Activated CD4-positive, alpha-beta T cell treated with anti-CD3 and anti-CD28 coated beads, Interleukin-2, amount 10 ng/mL, durations not matched to agents 24 days and 14 days (primary cell): ENCODE data around the gene ATXN2. TPM values are rescaled to one million over a fixed set of nuclear protein-coding genes. Genes with fewer than 3 reads are reported as not detected.

Source experiments
- total RNA-seq: library from RNA; stranded (reverse); gene quantifications from 2 replicates; pipeline ENCODE4 v1.2.3, GENCODE V29; 2022

The ATXN2 gene
- total RNA-seq, 1 donor from 2014 or later, result 53.0 TPM

Other genes with a start within 250 kb of the ATXN2 start
- 2.3 and 3.0 TPM in 2 replicates for gene PHETA1, start 230.2 kb downstream of the ATXN2 start, total RNA-seq
- 43.4 and 44.1 TPM in 2 replicates for gene SH2B3, start 193.4 kb downstream of the ATXN2 start, total RNA-seq
- 20.3 TPM in 2 replicates for gene BRAP, start 86.6 kb upstream of the ATXN2 start, total RNA-seq
- 28.2 and 28.6 TPM in 2 replicates for gene ACAD10, start 86.7 kb upstream of the ATXN2 start, total RNA-seq
- gene ALDH2, start 167.6 kb upstream of the ATXN2 start, total RNA-seq, result 0.09 and 0.21 TPM in 2 replicates
- gene MAPKAPK5, start 242.9 kb upstream of the ATXN2 start, total RNA-seq, result 76.0 and 80.2 TPM in 2 replicates